CD4-positive, alpha-beta T cell treated with Interleukin-6 for 4 hours (primary cell): Measurements from ENCODE around the gene CRIM1.

Experiments used
- DNase-seq: peaks from one replicate; pipeline ENCODE4 v3.0.0-alpha.2; 2020; ENCODE audit warnings: mixed read lengths

The CRIM1 gene

DNA sequence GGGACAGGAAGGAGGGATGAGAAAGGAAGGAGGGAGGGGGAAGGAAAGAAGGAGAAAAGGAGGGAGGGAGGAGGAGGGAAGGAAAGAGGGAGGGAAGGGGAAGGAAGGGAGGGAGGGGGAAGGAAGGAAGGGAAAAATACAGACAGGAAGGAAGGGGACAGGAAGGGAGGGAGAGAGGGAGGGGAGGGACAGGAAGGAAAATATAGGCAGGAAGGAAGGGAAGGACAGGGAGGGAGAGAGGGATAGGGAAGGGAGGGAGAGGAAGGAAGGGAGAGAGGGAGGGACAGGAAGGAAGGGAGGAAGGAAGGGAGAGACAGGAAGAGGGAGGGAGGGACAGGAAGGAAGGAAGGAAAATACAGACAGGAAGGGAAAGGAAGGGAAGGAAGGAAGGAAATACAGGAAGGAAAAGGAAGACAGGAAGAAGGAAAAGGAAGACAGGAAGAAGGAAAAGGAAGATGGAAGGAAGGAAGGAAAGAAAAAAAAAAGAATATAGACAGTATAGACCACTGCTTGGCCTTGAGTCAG is 178.8 kb downstream of the CRIM1 start:
- DNase-seq: no peak

GRCh38 chr2:36535099-36535498 is 179.5 kb downstream of the CRIM1 start:
- no peak for DNase-seq

DNA sequence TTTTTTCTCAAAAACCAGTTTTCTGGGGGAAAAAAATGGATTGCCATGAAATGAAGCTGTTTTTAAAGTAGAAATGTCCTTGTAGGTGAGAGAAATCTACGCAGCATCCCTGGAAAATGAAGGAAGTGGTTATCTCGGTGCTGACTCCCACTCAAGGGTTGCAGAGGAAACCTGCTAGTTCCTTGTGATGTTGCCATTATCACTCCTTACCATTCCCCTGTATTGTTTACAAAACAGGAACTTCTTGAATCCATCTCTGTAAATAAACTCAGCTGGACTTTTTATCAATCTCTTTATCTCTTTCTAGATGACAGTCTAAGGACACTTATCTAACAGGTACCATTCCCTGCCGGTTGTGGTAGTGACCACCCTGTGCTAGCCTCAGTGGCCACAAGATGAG is 181.2 kb downstream of the CRIM1 start:
- DNase-seq: no peak

DNA sequence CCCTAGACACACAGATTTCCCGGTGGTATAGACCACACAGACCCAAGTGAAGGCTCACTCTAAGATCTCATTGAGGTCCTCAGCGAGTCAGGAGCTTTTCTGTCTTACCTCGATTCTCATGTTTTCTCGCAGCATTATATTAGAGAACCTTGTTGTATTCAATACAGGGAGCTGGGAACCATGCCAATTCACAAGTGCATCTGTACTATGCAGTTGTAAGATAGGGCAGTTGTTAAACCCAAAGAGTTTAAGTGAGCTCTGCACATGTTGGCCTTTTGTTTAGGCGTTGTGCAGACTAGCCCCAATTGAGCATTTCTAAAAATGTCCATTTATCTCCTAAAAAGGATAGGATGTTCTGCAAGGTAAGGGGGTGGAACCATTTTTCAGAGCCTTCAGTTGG is 182.8 kb downstream of the CRIM1 start:
- DNase-seq: no peak

GRCh38 chr2:36539631-36540030 is 184.1 kb downstream of the CRIM1 start:
- DNase-seq: no peak

- DNase-seq: no peak
Measured at GRCh38 chr2:36540986-36541754, 185.6 kb downstream of the CRIM1 start.

DNA sequence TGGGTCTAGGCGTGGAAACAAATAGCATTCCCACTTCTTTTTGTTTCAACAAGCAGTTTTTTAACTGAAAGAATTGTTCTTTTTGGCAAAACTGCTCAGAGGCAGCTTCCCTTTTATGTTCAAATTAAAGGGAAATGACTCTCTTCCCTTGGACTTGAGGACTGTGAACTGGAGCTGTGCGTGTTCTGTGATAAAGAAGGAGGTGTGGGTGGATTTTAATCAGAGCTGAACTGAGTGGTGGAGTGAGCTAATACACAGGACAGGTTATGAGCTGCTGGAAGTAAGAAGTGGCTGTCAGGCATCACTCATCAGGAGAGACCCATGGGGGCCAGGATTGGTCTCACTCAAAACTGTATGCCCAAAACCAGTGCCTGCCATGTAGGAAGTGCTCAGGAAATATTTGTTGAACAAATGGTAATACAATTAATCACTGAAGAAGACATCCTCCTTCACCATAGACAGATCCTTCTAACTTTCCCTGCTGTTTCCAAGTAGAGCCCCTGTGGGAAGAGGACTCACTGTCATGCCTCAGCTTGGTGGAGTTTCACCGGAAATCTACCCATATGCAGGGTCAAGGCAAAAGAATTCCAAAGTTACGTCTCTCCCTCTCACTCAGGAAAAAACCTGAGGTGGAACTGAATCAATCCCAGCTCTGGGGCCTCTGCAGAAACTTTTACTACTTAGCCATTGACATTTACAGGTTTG is 186.5 kb downstream of the CRIM1 start:
- no peak for DNase-seq

DNA sequence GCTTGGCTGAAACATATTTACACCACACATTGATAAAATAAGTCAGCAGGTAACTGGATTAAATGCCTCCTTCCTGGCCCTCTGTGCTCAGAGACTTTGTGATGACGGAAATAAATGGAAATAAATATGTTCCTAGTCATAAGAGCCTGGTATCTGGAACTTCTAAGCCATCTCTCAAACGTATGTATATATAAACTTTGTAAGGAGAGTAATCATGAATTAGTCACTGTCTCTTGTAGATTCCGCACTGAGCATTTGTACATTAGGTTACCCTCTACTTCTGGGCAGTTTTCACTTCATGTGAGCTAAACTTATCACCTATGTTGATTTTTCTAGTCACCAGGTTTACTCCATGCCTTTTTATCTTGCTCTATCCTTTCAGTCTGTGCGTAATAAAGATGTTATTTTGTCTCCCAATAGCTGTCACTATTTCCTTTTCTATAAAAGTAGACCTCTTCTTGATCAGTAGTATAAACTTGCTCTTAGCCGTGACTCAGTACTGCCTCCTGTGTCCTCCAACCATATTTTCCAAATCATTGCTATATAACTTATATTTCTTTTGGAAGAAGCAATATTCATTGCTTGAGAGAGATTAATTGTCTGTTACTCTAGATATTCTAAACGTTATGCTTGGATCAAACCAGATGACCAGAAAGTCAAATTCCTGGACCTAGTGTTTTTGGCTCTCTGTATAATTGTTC is 189.2 kb downstream of the CRIM1 start:
- no peak for DNase-seq

DNA sequence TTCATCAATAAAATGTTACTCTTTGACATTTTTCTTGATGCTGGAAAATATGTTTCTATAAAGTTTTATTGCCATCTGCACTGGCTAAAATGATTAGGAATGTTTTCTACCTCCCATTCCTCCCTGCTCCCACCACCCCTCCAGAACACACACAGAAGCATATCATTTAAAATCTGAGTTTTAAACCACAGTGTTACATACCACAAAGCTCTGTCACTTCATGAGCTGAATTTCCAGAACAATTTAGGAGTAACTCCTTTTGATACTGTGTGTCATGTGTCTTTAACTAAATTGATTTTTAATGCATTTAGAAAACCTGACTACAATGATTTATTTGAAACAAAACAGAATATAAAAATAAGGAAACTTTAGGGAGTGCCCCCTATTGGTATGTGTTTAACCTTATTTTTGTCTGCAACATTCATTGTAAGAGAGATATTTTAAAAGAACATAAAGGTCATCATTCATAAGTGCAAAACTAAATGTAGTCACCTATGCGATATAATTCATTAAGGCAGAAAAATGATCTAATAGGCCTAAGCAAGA is 190.4 kb downstream of the CRIM1 start:
- no peak for DNase-seq

GRCh38 chr2:36547906-36548305 is 192.3 kb downstream of the CRIM1 start:
- no peak for DNase-seq

GRCh38 chr2:36549165-36549574 is 193.6 kb downstream of the CRIM1 start:
- DNase-seq: no peak

DNA sequence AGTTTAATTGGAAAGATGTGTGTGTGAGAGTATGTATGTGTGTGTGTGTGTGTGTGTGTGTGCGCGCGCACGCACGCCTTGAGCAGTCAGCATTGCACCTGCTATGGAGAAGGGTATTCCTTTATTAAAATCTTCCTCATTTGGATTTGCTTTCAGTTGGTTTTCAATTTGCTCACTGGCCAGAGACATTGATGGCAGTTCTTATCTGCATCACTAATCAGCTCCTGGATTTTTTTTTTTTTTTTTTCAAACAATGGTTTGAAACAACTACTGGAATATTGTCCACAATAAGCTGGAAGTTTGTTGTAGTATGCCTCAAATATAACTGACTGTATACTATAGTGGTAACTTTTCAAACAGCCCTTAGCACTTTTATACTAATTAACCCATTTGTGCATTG is 194.4 kb downstream of the CRIM1 start:
- DNase-seq: no peak

DNA sequence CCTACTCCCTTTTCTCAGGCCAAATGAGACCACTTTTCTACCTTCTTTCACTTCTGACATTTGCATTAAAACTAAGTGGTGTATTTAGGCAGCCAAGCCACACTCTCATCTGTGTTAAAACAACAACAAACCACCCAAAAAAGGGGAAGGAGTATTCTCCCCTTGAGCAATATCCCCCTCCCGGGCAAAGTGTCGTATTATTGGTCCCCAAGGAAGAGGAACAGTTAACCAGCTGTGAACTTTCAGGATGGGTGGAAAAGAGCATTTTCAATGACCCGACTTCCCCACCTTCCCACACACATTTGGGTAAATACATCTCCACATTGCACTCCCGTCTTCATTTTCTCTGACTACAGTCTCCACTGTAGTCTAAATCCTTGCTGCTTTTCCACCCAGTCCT is 198.1 kb downstream of the CRIM1 start:
- no peak for DNase-seq

DNA sequence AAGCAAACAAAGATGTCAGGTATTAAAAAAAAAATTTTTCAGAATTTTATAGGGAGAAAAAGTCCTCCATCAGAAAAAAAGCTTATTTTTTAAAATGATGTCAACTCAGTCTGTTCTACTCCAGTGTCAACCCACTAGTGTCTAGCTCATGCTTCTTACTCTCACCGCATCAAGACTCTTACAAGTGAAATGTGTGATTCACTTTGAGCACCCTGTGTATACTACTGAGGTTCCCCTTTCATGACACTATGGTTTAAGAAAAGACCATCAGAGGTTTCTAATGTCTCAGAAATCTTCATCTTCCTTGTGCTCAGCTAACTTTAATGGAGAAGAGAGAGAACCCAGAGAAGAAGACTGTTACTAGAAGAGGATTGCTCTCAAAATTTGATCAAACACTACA is 199.0 kb downstream of the CRIM1 start:
- no peak for DNase-seq

- no peak for DNase-seq
Measured at GRCh38 chr2:36555789-36556188, 200.2 kb downstream of the CRIM1 start.

- no peak for DNase-seq
Measured at GRCh38 chr2:36556842-36557241, 201.3 kb downstream of the CRIM1 start.

DNA sequence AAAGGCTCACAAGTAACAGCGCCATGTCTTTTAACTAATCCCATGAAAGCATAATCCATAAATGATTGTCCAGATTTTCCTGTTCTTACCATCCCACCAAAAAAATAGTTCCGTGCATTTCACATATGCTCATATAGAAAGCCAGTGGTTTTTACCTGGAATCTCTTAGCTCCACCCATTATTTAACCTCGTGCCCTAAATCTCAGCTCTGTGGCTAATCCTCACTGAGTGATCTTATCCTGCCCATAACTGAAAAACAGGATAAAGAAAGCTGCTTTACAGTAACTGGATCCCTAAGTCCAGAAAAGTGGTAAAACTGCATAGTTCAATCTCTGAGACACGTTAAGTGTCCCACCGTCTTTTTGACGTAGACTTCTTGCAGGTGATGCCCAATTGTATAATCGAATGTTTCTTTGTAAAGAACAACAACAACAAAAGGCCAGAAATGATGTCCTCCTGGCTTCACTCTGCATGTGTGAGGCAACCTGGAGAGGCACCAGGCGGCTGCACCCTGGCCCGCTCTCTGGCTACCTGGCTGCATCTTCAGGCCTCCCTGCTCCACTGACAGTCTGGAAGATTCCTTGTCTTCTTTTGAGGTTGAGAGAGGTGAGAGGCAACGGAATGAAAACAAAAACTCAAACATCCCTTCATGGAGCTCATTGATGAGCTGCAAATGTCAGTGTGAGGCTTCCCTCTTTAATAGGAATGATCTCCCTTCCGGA is 203.8 kb downstream of the CRIM1 start:
- no peak for DNase-seq

GRCh38 chr2:36560726-36561125 is 205.1 kb downstream of the CRIM1 start:
- DNase-seq: no peak

GRCh38 chr2:36561237-36561944 is 205.8 kb downstream of the CRIM1 start:
- no peak for DNase-seq

GRCh38 chr2:36562240-36562639 is 206.7 kb downstream of the CRIM1 start:
- DNase-seq: no peak

DNA sequence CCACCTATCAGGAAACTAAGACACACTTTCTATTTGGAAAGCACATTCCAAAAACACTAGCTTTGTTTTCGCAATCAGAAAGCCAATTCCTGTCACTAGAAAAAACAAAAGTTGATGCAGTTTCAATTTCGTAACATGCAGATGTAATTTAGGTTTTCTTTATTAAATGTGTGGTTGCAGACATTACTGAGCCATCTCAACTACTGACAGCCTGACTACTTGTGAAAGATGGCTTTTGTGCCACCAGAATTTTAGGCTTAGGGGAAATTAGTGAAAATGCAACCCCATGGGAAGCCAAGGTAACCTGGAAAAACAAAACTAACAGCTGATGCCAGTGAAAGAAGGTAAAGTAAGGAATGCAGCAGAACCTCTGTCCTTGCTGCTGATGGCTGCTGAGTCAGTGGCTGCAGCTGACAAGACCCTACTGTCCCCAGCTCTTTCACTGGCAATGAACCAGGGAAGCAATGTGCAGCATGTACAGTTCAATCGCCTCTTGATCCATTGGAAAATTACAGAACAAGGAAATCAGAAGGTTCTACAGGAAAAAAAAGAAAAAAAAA is 207.5 kb downstream of the CRIM1 start:
- no peak for DNase-seq
